ENCODE data around the gene HAUS8. TPM values are rescaled to one million over a fixed set of nuclear protein-coding genes. Genes with fewer than 3 reads are reported as not detected.

HAUS8 gene
- total and polyA plus RNA-seq, 2 of the 4 experiments (the other 2 are of a cell fraction), result 3.4 to 14.2 TPM

GRCh38 chr19:17027535-17027975, 47.7 kb downstream of the HAUS8 start:
- H3K4ac ChIP-seq (ENCODE audit: low read depth, low read length), result no peak overlapping the region

More at GRCh38 chr19:17027535-17027975, 47.7 kb downstream of the HAUS8 start:
- Histone ChIP-seq H2AK5ac (ENCODE audit: low read depth, low read length) (no peak overlapping the region), H3K9ac (ENCODE audit: low read depth, low read length) (no peak overlapping the region), H3K4me1 (ENCODE audit: control insufficient read depth, insufficient read depth, low read length) (peaks cover 2% of the 10 kb centered on the region; the same call in 1 of the 2 replicates), H4K5ac (ENCODE audit: low read depth, low read length) (no peak overlapping the region), H2AK9ac (replicated peaks; ENCODE audit: low read depth, low read length, poor library complexity) (no peak overlapping the region), H3K18ac (ENCODE audit: low read depth, low read length) (no peak overlapping the region), H2AFZ (replicated peaks; ENCODE audit: low read length, poor library complexity) (no peak overlapping the region), H3K27ac (ENCODE audit: insufficient read depth, low read length) (no peak overlapping the region), H2BK120ac (ENCODE audit: low read depth, low read length) (no peak overlapping the region), H3K4me2 (ENCODE audit: low read depth, low read length) (no peak overlapping the region), H3K23ac (ENCODE audit: low read depth, low read length) (no peak overlapping the region), H3K9me1 (ENCODE audit: insufficient read depth, low read length) (no peaks in the 10 kb centered on the region), H3K27me3 (ENCODE audit: control insufficient read depth, insufficient read depth, low read length) (peaks cover 46% of the 10 kb centered on the region), H3K36me3 (ENCODE audit: control insufficient read depth, insufficient read depth, low read length) (no peaks in the 10 kb centered on the region), H2BK20ac (ENCODE audit: low read depth, low read length) (no peak overlapping the region), H2BK5ac (ENCODE audit: low read depth, low read length, poor library complexity, severe bottlenecking) (no peak overlapping the region), H4K91ac (ENCODE audit: insufficient read depth, low read depth, low read length) (no peak overlapping the region), H2BK15ac (ENCODE audit: low read depth, low read length) (no peak overlapping the region), H4K20me1 (ENCODE audit: insufficient read depth, low read length) (no peaks in the 10 kb centered on the region), H3K9me3 (ENCODE audit: control insufficient read depth, insufficient read depth, low read length) (peaks cover 12% of the 10 kb centered on the region), H3K79me1 (ENCODE audit: low read depth in 1 of 2, low read length in 2 of 2) (no peaks in the 10 kb centered on the region), H4K8ac (ENCODE audit: low read depth in 2 of 2, low read length in 2 of 2) (no peak overlapping the region), H3K56ac (ENCODE audit: extremely low read depth, insufficient read depth, low read length) (no peak overlapping the region), H3K14ac (replicated peaks; ENCODE audit: low read depth, low read length) (no peak overlapping the region), H3K4me3 (ENCODE audit: insufficient read depth, low read depth, low read length) (no peak overlapping the region)
- TF ChIP-seq MXI1 (IDR thresholded peaks at IDR 0.05; ENCODE audit: borderline replicate concordance, low read depth, low read length) (no peak), FOS (IDR thresholded peaks at IDR 0.05; ENCODE audit: low read depth, low read length) (no peak), CHD1 (IDR thresholded peaks at IDR 0.05; ENCODE audit: low read depth, low read length) (no peak), SMC3 (IDR thresholded peaks at IDR 0.05; ENCODE audit: low read depth, low read length) (no peak), RAD21 (IDR thresholded peaks at IDR 0.05; ENCODE audit: low read length) (no peak)
- in situ Hi-C loops (cut with MboI; ENCODE audit: low sequenced_read_pairs) (no loop called here), dilution Hi-C loops (cut with HindIII; ENCODE audit: low sequenced_read_pairs, unreplicated experiment) (no loop called here), intact Hi-C loops (cut with micrococcal nuclease) (no loop called here)
- ATAC-seq (ENCODE audit: low read depth) (no peak), DNase-seq (no peak)
- BruUV-seq (replicated peaks), result no TSS peak
- ChIA-PET POLR2A (ENCODE audit: unreplicated experiment) (no interaction called here), CTCF (no interaction called here)
- 60% methylated on average over 1 of the region's 7 CpGs; no CpG with 5 or more reads in 1 of the 2 experiments for WGBS, 2 experiments (ENCODE audit: extremely low coverage in 2 of 2, insufficient read length in 1 of 2)
